ENCODE data around the gene MTHFS. TPM values are rescaled to one million over a fixed set of nuclear protein-coding genes. Genes with fewer than 3 reads are reported as not detected.

The MTHFS gene
- total RNA-seq, 1 experiment from 2014 or later = 66.7 TPM

GRCh38 chr15:79853492-79854328 is 43.1 kb downstream of the MTHFS start:
- Mint-ChIP-seq H3K27ac (ENCODE audit: unreplicated experiment) (no peak overlapping the region), H3K27me3 (ENCODE audit: unreplicated experiment) (no peaks in the 10 kb centered on the region), H3K36me3 (ENCODE audit: insufficient read depth, unreplicated experiment) (peaks cover 6% of the 10 kb centered on the region), H3K4me1 (ENCODE audit: low read depth, unreplicated experiment) (peaks cover 11% of the 10 kb centered on the region), H3K4me3 (ENCODE audit: low read depth, unreplicated experiment) (no peak overlapping the region), H3K9me3 (ENCODE audit: low read depth, unreplicated experiment) (no peaks in the 10 kb centered on the region)
- TF ChIP-seq CTCF (IDR thresholded peaks at IDR 0.05; ENCODE audit: unreplicated experiment) = peak; percentile 89
- intact Hi-C loops (cut with micrococcal nuclease; ENCODE audit: unreplicated experiment) = loop anchor here (1.0 to 10.0 kb wide), 5 partner anchors 86 to 509 kb away; no protein-coding TSS in a partner anchor
- peak; percentile 81 for DNase-seq
- CTCF ChIA-PET = interaction anchor here (0.7 to 2.3 kb wide), 17 partner anchors 9 to 514 kb away, joined by 3 to 28 read pairs (median 5); partner anchors contain the start of genes FAH and MTHFS
- BruUV-seq (replicated peaks) = no TSS peak

- Mint-ChIP-seq H3K4me3 (ENCODE audit: low read depth, unreplicated experiment) (no peak overlapping the region), H3K4me1 (ENCODE audit: low read depth, unreplicated experiment) (peaks cover 11% of the 10 kb centered on the region), H3K36me3 (ENCODE audit: insufficient read depth, unreplicated experiment) (peaks cover 12% of the 10 kb centered on the region), H3K27me3 (ENCODE audit: unreplicated experiment) (no peaks in the 10 kb centered on the region), H3K9me3 (ENCODE audit: low read depth, unreplicated experiment) (no peaks in the 10 kb centered on the region), H3K27ac (ENCODE audit: unreplicated experiment) (no peak overlapping the region)
- intact Hi-C loops (cut with micrococcal nuclease; ENCODE audit: unreplicated experiment) = loop anchor here (5.0 to 10.0 kb wide), 3 partner anchors 82 to 505 kb away; no protein-coding TSS in a partner anchor
- DNase-seq = peak; percentile 30
- TF ChIP-seq CTCF (IDR thresholded peaks at IDR 0.05; ENCODE audit: unreplicated experiment) = peak; percentile 33
- BruUV-seq (replicated peaks) = no TSS peak
- CTCF ChIA-PET = interaction anchor here (0.8 to 1.0 kb wide), 3 partner anchors 467 to 470 kb away, joined by 3 read pairs; no protein-coding TSS in a partner anchor
Observed at GRCh38 chr15:79849789-79850188, 47.0 kb downstream of the MTHFS start.

GRCh38 chr15:79846539-79846938 is 50.3 kb downstream of the MTHFS start:
- TF ChIP-seq CTCF (IDR thresholded peaks at IDR 0.05; ENCODE audit: unreplicated experiment) = no peak
- no peaks in the 10 kb centered on the region for H3K9me3 Mint-ChIP-seq (ENCODE audit: low read depth, unreplicated experiment)
- H3K27ac Mint-ChIP-seq (ENCODE audit: unreplicated experiment) = no peak overlapping the region
- CTCF ChIA-PET = interaction anchor here (0.6 kb wide), 1 partner anchor 137 kb away, joined by 7 read pairs; no protein-coding TSS in a partner anchor
- intact Hi-C loops (cut with micrococcal nuclease; ENCODE audit: unreplicated experiment) = no loop called here
- H3K36me3 Mint-ChIP-seq (ENCODE audit: insufficient read depth, unreplicated experiment) = peaks cover 12% of the 10 kb centered on the region
- no peak for DNase-seq
- H3K27me3 Mint-ChIP-seq (ENCODE audit: unreplicated experiment) = no peaks in the 10 kb centered on the region
- H3K4me3 Mint-ChIP-seq (ENCODE audit: low read depth, unreplicated experiment) = no peak overlapping the region
- no TSS peak for BruUV-seq (replicated peaks)
- H3K4me1 Mint-ChIP-seq (ENCODE audit: low read depth, unreplicated experiment) = no peaks in the 10 kb centered on the region

- intact Hi-C loops (cut with micrococcal nuclease; ENCODE audit: unreplicated experiment) = no loop called here
- CTCF ChIA-PET = no interaction called here
- peaks cover 18% of the 10 kb centered on the region for H3K36me3 Mint-ChIP-seq (ENCODE audit: insufficient read depth, unreplicated experiment)
- DNase-seq = no peak
- H3K4me3 Mint-ChIP-seq (ENCODE audit: low read depth, unreplicated experiment) = no peak overlapping the region
- H3K27ac Mint-ChIP-seq (ENCODE audit: unreplicated experiment) = no peak overlapping the region
- H3K9me3 Mint-ChIP-seq (ENCODE audit: low read depth, unreplicated experiment) = no peaks in the 10 kb centered on the region
- no TSS peak for BruUV-seq (replicated peaks)
- TF ChIP-seq CTCF (IDR thresholded peaks at IDR 0.05; ENCODE audit: unreplicated experiment) = no peak
- no peaks in the 10 kb centered on the region for H3K4me1 Mint-ChIP-seq (ENCODE audit: low read depth, unreplicated experiment)
- H3K27me3 Mint-ChIP-seq (ENCODE audit: unreplicated experiment) = no peaks in the 10 kb centered on the region
Observed at GRCh38 chr15:79844221-79844620, 52.6 kb downstream of the MTHFS start.

Data from Calu3 (cell line).